CD4-positive, alpha-beta T cell treated with Interleukin-4 for 1 hour (primary cell): ENCODE data around the gene TCHH.
A peak's percentile ranks its signal among the peaks of the same experiment; 100 is the strongest.
"Not testable (repeated sequence)": the region's sequence is repeated elsewhere in the genome, so short reads cannot be mapped to it uniquely, and the experiment has no call there.

ENCODE experiments used
- DNase-seq, 2 donors: peaks; one replicate each; pipeline ENCODE4 v3.0.0-alpha.2; 2020 to 2022

The TCHH gene

GRCh38 chr1:152110860-152111514 is 4.3 kb downstream of the TCHH start:
- DNase-seq, result peak; percentile 12 to 17

GRCh38 chr1:152110365-152110859 is 4.8 kb downstream of the TCHH start:
- DNase-seq, result peak in 1 of 2 donors; percentile 21

GRCh38 chr1:152109998-152110294 is 5.3 kb downstream of the TCHH start:
- DNase-seq, result no peak

DNA sequence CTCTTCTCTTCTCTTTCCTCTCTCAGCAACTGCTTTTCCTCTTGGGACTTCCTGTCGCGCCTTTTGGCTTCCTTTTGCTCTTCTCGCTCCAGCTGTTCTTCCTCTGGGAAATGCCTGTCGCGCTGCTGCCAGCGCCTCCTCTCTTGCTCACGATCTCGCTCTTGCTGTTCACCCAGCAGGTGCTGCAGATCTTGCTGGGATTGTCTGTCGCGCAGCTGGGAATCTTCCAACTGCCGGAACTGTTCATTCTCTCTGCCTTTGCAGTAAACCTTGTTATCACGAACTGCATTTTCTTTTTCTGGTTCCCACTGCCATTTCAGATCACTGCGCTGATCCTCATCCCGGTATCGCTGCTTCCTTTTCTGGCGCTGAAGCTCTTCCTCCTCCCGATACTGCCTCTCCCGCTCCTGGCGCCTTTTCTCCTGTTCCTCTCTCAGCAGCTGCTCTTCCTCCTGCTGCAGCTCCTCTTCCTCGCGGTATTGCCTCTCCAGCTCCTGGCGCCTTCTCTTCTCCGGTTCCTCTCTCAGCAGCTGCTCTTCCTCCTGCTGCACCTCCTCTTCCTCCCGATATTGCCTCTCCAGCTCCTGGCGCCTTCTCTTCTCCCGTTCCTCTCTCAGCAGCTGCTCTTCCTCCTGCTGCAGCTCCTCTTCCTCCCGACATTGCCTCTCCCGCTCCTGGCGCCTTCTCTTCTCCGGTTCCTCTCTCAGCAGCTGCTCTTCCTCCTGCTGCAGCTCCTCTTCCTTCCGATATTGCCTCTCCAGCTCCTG is 5.8 kb downstream of the TCHH start:
- no peak for DNase-seq

DNA sequence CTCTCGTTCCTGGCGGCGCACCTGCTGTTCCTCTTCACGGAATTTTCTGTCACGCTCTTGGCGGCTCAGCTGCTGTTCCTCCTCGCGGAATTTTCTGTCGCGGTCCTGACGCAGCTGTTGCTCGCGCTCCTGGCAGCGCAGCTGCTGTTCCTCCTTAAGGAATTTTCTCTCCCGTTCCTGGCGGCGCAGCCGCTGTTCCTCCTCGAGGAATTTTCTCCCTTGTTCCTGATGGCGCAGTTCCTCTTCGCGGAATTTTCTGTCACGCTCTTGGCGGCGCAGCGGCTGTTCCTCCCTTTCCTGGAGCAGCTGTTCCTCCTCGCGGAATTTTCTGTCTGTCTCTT is 6.4 kb downstream of the TCHH start:
- no peak for DNase-seq

GRCh38 chr1:152107984-152108881 is 7.0 kb downstream of the TCHH start:
- DNase-seq, result peak in 1 of 2 donors; percentile 5

DNA sequence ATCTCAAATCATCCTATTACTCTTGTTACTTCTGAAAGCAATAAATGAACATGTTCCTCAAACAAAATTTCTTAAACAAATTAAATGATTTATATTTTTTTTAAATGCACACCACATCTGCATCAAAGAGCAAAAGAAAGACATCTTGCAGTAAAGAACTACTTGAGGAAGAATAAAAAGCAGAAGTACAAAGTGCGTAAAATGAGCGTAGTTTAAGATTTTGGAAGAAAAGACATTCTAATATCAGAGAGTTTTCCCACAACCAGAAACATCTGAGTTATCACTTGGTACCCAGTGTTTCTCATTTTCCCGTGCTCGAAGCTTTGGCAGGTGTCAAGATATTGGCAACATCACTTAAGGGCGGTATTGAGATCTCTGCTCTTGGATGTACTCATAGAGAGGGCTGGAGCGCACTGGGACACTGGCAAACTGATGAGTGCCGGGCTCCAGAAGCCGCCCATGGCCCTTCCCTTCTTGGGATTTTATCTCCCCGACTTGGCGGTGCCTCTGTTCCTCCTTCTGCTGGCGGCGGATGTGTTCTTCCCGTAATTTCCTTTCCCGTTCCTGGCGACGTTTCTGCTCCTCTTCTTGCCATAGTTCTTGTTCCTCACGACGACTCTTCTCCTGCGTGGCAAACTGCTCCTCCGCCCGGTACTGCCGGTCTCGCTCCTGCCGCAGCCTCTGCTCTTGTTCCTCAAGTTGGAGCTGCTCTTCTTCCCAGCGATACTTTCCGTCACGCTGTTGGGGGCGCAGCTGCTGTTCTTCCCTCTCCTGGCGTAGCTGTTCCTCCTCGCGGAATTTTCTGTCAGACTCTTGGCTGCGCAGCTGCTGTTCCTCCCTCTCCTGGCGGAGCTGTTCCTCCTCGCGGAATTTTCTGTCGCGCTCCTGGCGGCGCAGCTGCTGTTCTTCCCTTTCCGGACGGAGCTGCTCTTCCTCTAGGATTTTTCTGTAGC is 7.9 kb downstream of the TCHH start:
- DNase-seq, result no peak

GRCh38 chr1:152104854-152105253 is 10.4 kb downstream of the TCHH start:
- no peak for DNase-seq

- DNase-seq, result no peak
Measured at GRCh38 chr1:152096931-152097330, 18.3 kb downstream of the TCHH start.

- DNase-seq, result no peak
Measured at GRCh38 chr1:152089014-152089674, 26.1 kb downstream of the TCHH start, which contains the start of gene TCHHL1. Gene TCHHL1, minus strand, starts transcription at chr1:152089064. Its CDS starts 921 bp downstream, at chr1:152088143.

GRCh38 chr1:152086760-152087159 is 28.5 kb downstream of the TCHH start:
- no peak for DNase-seq

DNA sequence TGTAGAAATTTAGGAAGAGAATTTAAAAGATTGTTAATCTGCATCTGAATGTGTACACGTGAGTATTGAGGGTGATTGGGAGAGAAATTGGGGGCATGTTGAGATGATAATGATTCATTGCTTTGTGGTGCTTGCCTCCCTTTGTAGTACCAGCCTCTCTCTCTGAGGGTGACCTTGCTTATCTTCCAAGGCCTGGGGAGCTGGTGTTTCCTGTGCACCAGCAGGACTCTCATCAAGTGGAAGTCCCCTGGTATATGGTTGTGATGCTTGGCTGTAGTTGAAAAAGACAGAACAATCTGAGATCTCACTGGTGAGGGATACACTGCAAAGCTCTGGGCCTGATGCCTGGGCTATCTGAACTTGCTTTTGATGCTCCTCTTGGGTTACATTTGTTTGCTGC is 30.4 kb downstream of the TCHH start:
- no peak for DNase-seq

- not testable (repeated sequence) for DNase-seq
Measured at GRCh38 chr1:152081026-152081425, 34.2 kb downstream of the TCHH start.

- not testable (repeated sequence) for DNase-seq
Measured at GRCh38 chr1:152080494-152080893, 34.8 kb downstream of the TCHH start.

GRCh38 chr1:152078831-152079441 is 36.3 kb downstream of the TCHH start:
- DNase-seq, result no peak

GRCh38 chr1:152072311-152072710 is 42.9 kb downstream of the TCHH start:
- no peak for DNase-seq

GRCh38 chr1:152071123-152071522 is 44.1 kb downstream of the TCHH start:
- DNase-seq, result no peak

DNA sequence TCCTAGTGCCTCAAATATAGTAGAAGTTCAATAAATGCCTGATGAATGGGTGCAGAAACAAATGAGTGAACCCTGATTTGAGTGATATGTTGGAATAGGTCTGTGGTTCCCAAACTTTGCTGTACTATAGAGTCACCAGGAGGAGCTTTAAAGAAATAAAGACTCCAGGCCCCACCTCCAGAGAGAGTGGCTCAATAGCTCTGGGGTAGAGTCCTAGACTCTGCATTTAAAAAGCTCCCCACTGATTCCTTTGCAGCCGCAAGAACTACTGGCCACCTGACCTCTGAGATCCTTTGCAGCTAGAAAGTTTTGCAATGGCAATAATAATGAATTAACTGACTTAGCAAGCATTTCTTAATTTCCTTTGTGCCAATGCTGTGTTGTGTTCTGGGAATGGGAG is 47.3 kb downstream of the TCHH start:
- DNase-seq, result no peak

DNA sequence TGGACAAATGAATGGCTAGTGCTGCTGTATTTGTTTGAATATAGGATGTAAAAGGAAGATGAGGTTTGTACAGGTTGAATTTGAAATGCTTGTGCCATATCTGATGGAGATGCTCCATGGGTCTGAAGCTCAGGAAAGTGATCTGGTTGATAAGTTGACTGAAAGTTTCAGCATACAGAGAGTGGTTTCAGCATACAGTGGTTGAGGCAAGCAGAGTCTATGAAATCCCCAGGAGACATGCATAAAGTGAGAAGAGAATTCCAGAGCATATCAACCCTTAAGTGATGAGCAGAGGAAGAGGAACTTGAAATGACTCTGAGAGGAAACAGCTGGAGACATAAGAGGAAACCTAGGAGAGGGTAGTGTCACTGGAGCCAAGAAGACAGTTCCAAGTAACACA is 48.1 kb downstream of the TCHH start:
- no peak for DNase-seq

DNA sequence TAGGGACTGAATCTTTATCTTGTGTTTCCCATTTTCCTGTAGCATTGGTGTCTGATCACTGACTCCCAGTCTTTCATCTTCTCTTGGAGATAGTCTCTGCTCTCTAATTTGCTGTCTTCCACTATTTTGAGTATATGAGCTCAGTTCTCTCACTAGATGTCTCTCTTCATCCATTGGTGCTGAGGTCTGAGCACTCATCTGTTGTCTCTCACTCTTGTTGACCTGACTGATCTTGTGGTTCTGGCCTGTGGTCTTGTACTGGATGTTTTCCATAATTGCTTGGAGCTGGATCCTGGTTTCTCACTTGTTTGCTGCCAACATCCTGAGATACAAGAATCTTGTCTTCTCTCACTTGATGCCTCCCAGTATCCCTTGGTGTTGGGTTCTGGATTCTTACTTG is 53.3 kb downstream of the TCHH start:
- no peak for DNase-seq
